SU-DHL-6 (cell line): ENCODE data around the gene LRRC10.

ENCODE experiments used
- EZH2phosphoT487 ChIP-seq: fragments of 200-600 bp; sonication (generic), shearing (Covaris generic); conservative IDR thresholded peaks from 2 replicates; pipeline ENCODE4 v1.6.1; 2018; ENCODE audit warnings: mild to moderate bottlenecking, antibody characterized with exemption, low read length, moderate library complexity, mixed read lengths
- TF ChIP-seq, protein P1 (sequence below): fragments of 200-600 bp; sonication (generic); IDR thresholded peaks from one replicate; pipeline ENCODE4 v1.5.1; 2017; ENCODE audit warnings: antibody characterized with exemption, mild to moderate bottlenecking, low read length, moderate library complexity; ENCODE audit not compliant: insufficient read depth, poor library complexity, severe bottlenecking

GRCh38 chr12:69563166-69563762, 47.4 kb downstream of the LRRC10 start:
- TF ChIP-seq, protein P1, sequence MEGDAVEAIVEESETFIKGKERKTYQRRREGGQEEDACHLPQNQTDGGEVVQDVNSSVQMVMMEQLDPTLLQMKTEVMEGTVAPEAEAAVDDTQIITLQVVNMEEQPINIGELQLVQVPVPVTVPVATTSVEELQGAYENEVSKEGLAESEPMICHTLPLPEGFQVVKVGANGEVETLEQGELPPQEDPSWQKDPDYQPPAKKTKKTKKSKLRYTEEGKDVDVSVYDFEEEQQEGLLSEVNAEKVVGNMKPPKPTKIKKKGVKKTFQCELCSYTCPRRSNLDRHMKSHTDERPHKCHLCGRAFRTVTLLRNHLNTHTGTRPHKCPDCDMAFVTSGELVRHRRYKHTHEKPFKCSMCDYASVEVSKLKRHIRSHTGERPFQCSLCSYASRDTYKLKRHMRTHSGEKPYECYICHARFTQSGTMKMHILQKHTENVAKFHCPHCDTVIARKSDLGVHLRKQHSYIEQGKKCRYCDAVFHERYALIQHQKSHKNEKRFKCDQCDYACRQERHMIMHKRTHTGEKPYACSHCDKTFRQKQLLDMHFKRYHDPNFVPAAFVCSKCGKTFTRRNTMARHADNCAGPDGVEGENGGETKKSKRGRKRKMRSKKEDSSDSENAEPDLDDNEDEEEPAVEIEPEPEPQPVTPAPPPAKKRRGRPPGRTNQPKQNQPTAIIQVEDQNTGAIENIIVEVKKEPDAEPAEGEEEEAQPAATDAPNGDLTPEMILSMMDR = no peak
- no peak for TF ChIP-seq EZH2phosphoT487
